B cell (primary cell): ENCODE measurements around the gene TSPAN33. TPM values are rescaled to one million over a fixed set of nuclear protein-coding genes. Genes with fewer than 3 reads are reported as not detected.

ENCODE experiments used
- ATAC-seq: fragments of 200-7000 bp; cut with Tn5 transposase; one replicate; pipeline ENCODE4 v1.10.0; 2021; ENCODE audit warnings: low read depth, mild to moderate bottlenecking, moderate number of reproducible peaks, moderate library complexity
- CTCF ChIA-PET: fragments of 350-600 bp; sonication (Branson Sonifier 250); formaldehyde crosslinking; loops from one replicate; lab custom pipeline; 2021; ENCODE audit warnings: antibody characterized with exemption, inconsistent platforms; lab: Charles Lee
- POLR2A ChIA-PET: fragments of 350-600 bp; sonication (Branson Sonifier 250); formaldehyde crosslinking; loops from one replicate; lab custom pipeline; 2021; ENCODE audit warnings: antibody characterized with exemption; lab: Charles Lee
- DNase-seq: peaks from one replicate; pipeline ENCODE4 v3.0.0; 2013
- H2AFZ ChIP-seq: 2 replicates; pipeline ENCODE4 v1.6.1; 2012; ENCODE audit warnings: mild to moderate bottlenecking, low read depth, low read length; ENCODE audit not compliant: insufficient read depth, poor library complexity, severe bottlenecking
- H3K27ac ChIP-seq, 2 donors: 1 replicate in 1 of 2; 2 replicates in 1 of 2; pipeline ENCODE4 v1.5.1; 2012 to 2013; ENCODE audit warnings: low read length in 2 of 2, mild to moderate bottlenecking in 2 of 2, moderate library complexity in 1 of 2
- H3K27me3 ChIP-seq, 4 experiments: fragments of 200-600 bp in 1 of 4; sonication (generic) in 1 of 4; replicated peaks in 1 of 4; 1 replicate in 2 of 4; 2 replicates in 2 of 4; pipeline versions ENCODE4 v1.6.1 to v1.7.0; 2013 to 2016; ENCODE audit warnings: low read length in 3 of 4, mild to moderate bottlenecking in 2 of 4, mixed read lengths in 1 of 4, moderate library complexity in 1 of 4; ENCODE audit not compliant: insufficient read depth in 4 of 4, control insufficient read depth in 3 of 4; ENCODE audit errors: control extremely low read depth in 1 of 4
- H3K36me3 ChIP-seq, 2 experiments: replicated peaks in 1 of 2; 1 replicate in 1 of 2; 2 replicates in 1 of 2; pipeline versions ENCODE4 v1.6.1 to v1.7.1; 2013; ENCODE audit warnings: low read length in 1 of 2; ENCODE audit not compliant: insufficient read depth in 2 of 2, control insufficient read depth in 1 of 2; ENCODE audit errors: control extremely low read depth in 1 of 2, extremely low read depth in 1 of 2
- H3K4me1 ChIP-seq, 2 donors: fragments of 200-600 bp in 1 of 2; sonication (generic) in 1 of 2; 1 replicate in 1 of 2; 2 replicates in 1 of 2; pipeline versions ENCODE4 v1.5.1 to v1.6.1; 2013 to 2017; ENCODE audit warnings: low read length in 2 of 2; ENCODE audit not compliant: control insufficient read depth in 2 of 2, insufficient read depth in 2 of 2
- H3K4me2 ChIP-seq: replicated peaks from 2 replicates; pipeline ENCODE3; 2012; ENCODE audit warnings: mild to moderate bottlenecking, low read depth, low read length; ENCODE audit not compliant: poor library complexity, severe bottlenecking
- H3K4me3 ChIP-seq, 5 experiments: fragments of 200-600 bp in 1 of 5; sonication (generic) in 1 of 5; 1 replicate in 3 of 5; 2 replicates in 2 of 5; pipeline versions ENCODE4 v1.5.1 to v1.7.0; 2011 to 2016; ENCODE audit warnings: low read length in 4 of 5, mild to moderate bottlenecking in 4 of 5, low read depth in 2 of 5, control low read depth in 1 of 5, moderate library complexity in 1 of 5; ENCODE audit not compliant: insufficient read depth in 1 of 5; ENCODE audit errors: control extremely low read depth in 1 of 5, extremely low read depth in 1 of 5
- H3K79me2 ChIP-seq: fragments of 200-600 bp; sonication (generic); one replicate; pipeline ENCODE4 v1.6.0; 2016; ENCODE audit warnings: low read length; ENCODE audit not compliant: control insufficient read depth, insufficient read depth
- H3K9ac ChIP-seq: fragments of 200-600 bp; sonication (generic); 2 replicates; pipeline ENCODE4 v1.6.1; 2017; ENCODE audit warnings: mild to moderate bottlenecking, low read length, moderate library complexity
- H3K9me3 ChIP-seq, 3 donors: one replicate each; pipeline versions ENCODE4 v1.6.1 to v1.7.1; 2013; ENCODE audit warnings: low read length in 2 of 3; ENCODE audit not compliant: control insufficient read depth in 2 of 3, insufficient read depth in 1 of 3; ENCODE audit errors: control extremely low read depth in 1 of 3
- H4K20me1 ChIP-seq: 2 replicates; pipeline ENCODE4 v1.6.0; 2012; ENCODE audit warnings: mild to moderate bottlenecking, low read length; ENCODE audit not compliant: insufficient read depth, control insufficient read depth, poor library complexity, severe bottlenecking
- H3K27ac Mint-ChIP-seq: one replicate; pipeline ENCODE4 v1.8.0; 2021; ENCODE audit warnings: mixed read lengths
- H3K27me3 Mint-ChIP-seq: one replicate; pipeline ENCODE4 v1.8.0; 2021; ENCODE audit warnings: mixed read lengths
- H3K4me1 Mint-ChIP-seq: one replicate; pipeline ENCODE4 v1.8.0; 2021; ENCODE audit warnings: mixed read lengths
- H3K4me3 Mint-ChIP-seq: one replicate; pipeline ENCODE4 v1.8.0; 2021; ENCODE audit warnings: mixed read lengths
- H3K9me3 Mint-ChIP-seq: one replicate; pipeline ENCODE4 v1.8.0; 2022; ENCODE audit warnings: mixed read lengths; ENCODE audit not compliant: insufficient read depth
- CTCF ChIP-seq: fragments of 200-600 bp; IDR thresholded peaks from one replicate; pipeline ENCODE4 v1.8.0; 2022; ENCODE audit warnings: antibody characterized with exemption, mild to moderate bottlenecking
- EZH2 ChIP-seq: IDR thresholded peaks from 2 replicates; pipeline ENCODE4 v1.6.1; 2012; ENCODE audit warnings: borderline replicate concordance, low read depth, mild to moderate bottlenecking, moderate library complexity, low read length; ENCODE audit not compliant: insufficient read depth, poor library complexity, severe bottlenecking
- whole genome bisulfite sequencing: methylation state at CpG from one replicate; pipeline ENCODE4 v1.1.5; 2013; ENCODE audit warnings: missing lambda C conversion rate; ENCODE audit not compliant: insufficient coverage; 5-methylcytosine and 5-hydroxymethylcytosine counted together
- intact Hi-C: fragments of 100-400 bp; cut with micrococcal nuclease; formaldehyde crosslinking; loops from one replicate; pipeline ENCODE4 v1.10.0; 2022
- polyA plus RNA-seq: library from polyadenylated mRNA; depleted of rRNA; stranded (reverse); fragments of >200 nt; gene quantifications from 2 replicates; pipeline ENCODE4 v1.2.3, GENCODE V29; 2012
- total RNA-seq, 2 donors: library from RNA; stranded (reverse); fragments of 120-200 nt in 1 of 2; gene quantifications; 1 replicate in 1 of 2; 2 replicates in 1 of 2; pipeline versions ENCODE4 v1.2.3 to v1.2.4, GENCODE V29; 2013 to 2022

TSPAN33 gene
- total and polyA plus RNA-seq, 2 donors (not counting 1 experiment from before 2014, with no cell fraction given), result 111 TPM

GRCh38 chr7:129159539-129159938, 15.0 kb downstream of the TSPAN33 start:
- Histone ChIP-seq H2AFZ (no peak overlapping the region), H3K27ac (peak overlapping the region in 1 of 2 donors; percentile 53), H3K9me3 (no peaks in the 10 kb centered on the region), H3K9ac (no peak overlapping the region), H3K27me3 (no peaks in the 10 kb centered on the region), H3K4me3 (no peak overlapping the region), H3K4me2 (no peak overlapping the region), H4K20me1 (peaks cover 62% of the 10 kb centered on the region), H3K36me3 (peaks cover 4 to 40% of the 10 kb centered on the region in 2 experiments), H3K79me2 (peaks cover 90% of the 10 kb centered on the region), H3K4me1 (peaks cover 39 to 41% of the 10 kb centered on the region in 2 donors)
- intact Hi-C loops, result no loop called here
- ATAC-seq (no peak), DNase-seq (no peak)
- peak overlapping the region; percentile 61 for H3K27ac Mint-ChIP-seq
- H3K9me3 Mint-ChIP-seq, result no peaks in the 10 kb centered on the region
- POLR2A ChIA-PET, result interaction anchor here (0.9 kb wide), 1 partner anchor 9 kb away, joined by 3 read pairs; no protein-coding TSS in a partner anchor
- TF ChIP-seq CTCF (no peak), EZH2 (no peak)
- 100% methylated on average over 2 of the region's 3 CpGs for WGBS
- CTCF ChIA-PET, result interaction anchor here (1.2 to 11.9 kb wide), 3 partner anchors 12 to 69 kb away, joined by 3 to 168 read pairs (median 118); partner anchors contain the start of gene TSPAN33
- peak overlapping the region; percentile 13 for H3K4me3 Mint-ChIP-seq
- no peaks in the 10 kb centered on the region for H3K27me3 Mint-ChIP-seq
- H3K4me1 Mint-ChIP-seq, result peaks cover 70% of the 10 kb centered on the region

GRCh38 chr7:129160161-129160905, 15.8 kb downstream of the TSPAN33 start:
- no peak overlapping the region for H3K4me3 Mint-ChIP-seq
- no peaks in the 10 kb centered on the region for H3K27me3 ChIP-seq
- H3K9me3 Mint-ChIP-seq, result no peaks in the 10 kb centered on the region
- ChIA-PET CTCF (interaction anchor here (1.2 to 11.9 kb wide), 3 partner anchors 13 to 70 kb away, joined by 3 to 168 read pairs (median 118); partner anchors contain the start of gene TSPAN33), POLR2A (interaction anchor here (0.9 kb wide), 1 partner anchor 8 kb away, joined by 3 read pairs; no protein-coding TSS in a partner anchor)
- peaks cover 39 to 41% of the 10 kb centered on the region in 2 donors for H3K4me1 ChIP-seq
- H3K4me2 ChIP-seq, result peak overlapping the region; percentile 8
- peak overlapping the region; percentile 76 for H3K27ac Mint-ChIP-seq
- DNase-seq (no peak), ATAC-seq (peak; percentile 31)
- H3K36me3 ChIP-seq, result peaks cover 4 to 48% of the 10 kb centered on the region in 2 experiments
- intact Hi-C loops, result no loop called here
- H3K9ac ChIP-seq, result no peak overlapping the region
- 87% methylated on average over 1 of the region's 3 CpGs for WGBS
- no peak overlapping the region for H2AFZ ChIP-seq
- peaks cover 69% of the 10 kb centered on the region for H3K4me1 Mint-ChIP-seq
- H3K9me3 ChIP-seq, result no peaks in the 10 kb centered on the region
- no peak overlapping the region for H3K4me3 ChIP-seq
- peaks cover 84% of the 10 kb centered on the region for H3K79me2 ChIP-seq
- no peaks in the 10 kb centered on the region for H3K27me3 Mint-ChIP-seq
- peaks cover 64% of the 10 kb centered on the region for H4K20me1 ChIP-seq
- peak overlapping the region in 1 of 2 donors; percentile 53 for H3K27ac ChIP-seq
- TF ChIP-seq EZH2 (no peak), CTCF (no peak)
